Endothelial cell of umbilical vein (primary cell): ENCODE measurements around the gene GBE1.

Experiments
- EZH2 ChIP-seq: IDR thresholded peaks from 2 replicates; pipeline ENCODE4 v1.6.1; 2012; ENCODE audit warnings: borderline replicate concordance, low read depth, mild to moderate bottlenecking, moderate library complexity, low read length, inconsistent platforms; ENCODE audit not compliant: severe bottlenecking
- FOS ChIP-seq: IDR thresholded peaks from 2 replicates; pipeline ENCODE4 v1.6.1; 2011; ENCODE audit warnings: mild to moderate bottlenecking, low read length, moderate library complexity, borderline replicate concordance; ENCODE audit not compliant: insufficient read depth
- GATA2 ChIP-seq: IDR thresholded peaks from 2 replicates; pipeline ENCODE4 v1.7.0; 2011; ENCODE audit warnings: low read depth, mild to moderate bottlenecking, moderate library complexity, mixed read lengths, low read length; ENCODE audit not compliant: insufficient read length, insufficient read depth
- MAX ChIP-seq: IDR thresholded peaks from 2 replicates; pipeline ENCODE4 v1.6.1; 2011; ENCODE audit not compliant: insufficient read depth, insufficient read length
- MYC ChIP-seq: IDR thresholded peaks from one replicate; pipeline ENCODE4 v1.6.1; 2011; ENCODE audit warnings: mild to moderate bottlenecking, low read depth, low read length
- POLR2A ChIP-seq: IDR thresholded peaks from 2 replicates; pipeline ENCODE4 v1.6.1; 2012; ENCODE audit warnings: low read depth, mild to moderate bottlenecking, control low read depth, low read length
- POLR2AphosphoS5 ChIP-seq: IDR thresholded peaks from 2 replicates; pipeline ENCODE4 v1.6.1; 2012; ENCODE audit warnings: low read depth, mild to moderate bottlenecking, control low read depth, low read length, moderate library complexity; ENCODE audit not compliant: insufficient read depth
- TF ChIP-seq, protein P1 (sequence below), 2 donors: IDR thresholded peaks; 1 replicate in 1 of 2; 2 replicates in 1 of 2; pipeline ENCODE4 v1.5.1; 2011; ENCODE audit warnings: low read length in 2 of 2, mild to moderate bottlenecking in 2 of 2, moderate library complexity in 2 of 2, control low read depth in 1 of 2, inconsistent platforms in 1 of 2, low read depth in 1 of 2; ENCODE audit not compliant: insufficient read depth in 1 of 2; ENCODE audit errors: extremely low read depth in 1 of 2

- TF ChIP-seq FOS (no peak), MAX (no peak), POLR2AphosphoS5 (no peak), EZH2 (no peak), POLR2A (no peak), GATA2 (no peak), MYC (no peak)
- TF ChIP-seq, protein P1, sequence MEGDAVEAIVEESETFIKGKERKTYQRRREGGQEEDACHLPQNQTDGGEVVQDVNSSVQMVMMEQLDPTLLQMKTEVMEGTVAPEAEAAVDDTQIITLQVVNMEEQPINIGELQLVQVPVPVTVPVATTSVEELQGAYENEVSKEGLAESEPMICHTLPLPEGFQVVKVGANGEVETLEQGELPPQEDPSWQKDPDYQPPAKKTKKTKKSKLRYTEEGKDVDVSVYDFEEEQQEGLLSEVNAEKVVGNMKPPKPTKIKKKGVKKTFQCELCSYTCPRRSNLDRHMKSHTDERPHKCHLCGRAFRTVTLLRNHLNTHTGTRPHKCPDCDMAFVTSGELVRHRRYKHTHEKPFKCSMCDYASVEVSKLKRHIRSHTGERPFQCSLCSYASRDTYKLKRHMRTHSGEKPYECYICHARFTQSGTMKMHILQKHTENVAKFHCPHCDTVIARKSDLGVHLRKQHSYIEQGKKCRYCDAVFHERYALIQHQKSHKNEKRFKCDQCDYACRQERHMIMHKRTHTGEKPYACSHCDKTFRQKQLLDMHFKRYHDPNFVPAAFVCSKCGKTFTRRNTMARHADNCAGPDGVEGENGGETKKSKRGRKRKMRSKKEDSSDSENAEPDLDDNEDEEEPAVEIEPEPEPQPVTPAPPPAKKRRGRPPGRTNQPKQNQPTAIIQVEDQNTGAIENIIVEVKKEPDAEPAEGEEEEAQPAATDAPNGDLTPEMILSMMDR (IDR thresholded peaks at IDR 0.05; ENCODE audit: extremely low read depth in 1 of 2, insufficient read depth in 1 of 2, low read depth in 1 of 2, low read length in 2 of 2), result no peak
These were observed 158.7 kb downstream of the GBE1 start for GRCh38 chr3:81602781-81603180.
